GM12878 (cell line): ENCODE data around the gene TK2.

Source experiments
- ATF3 ChIP-seq: IDR thresholded peaks from 2 replicates; pipeline ENCODE4 v1.6.1; 2011; ENCODE audit warnings: low read depth, mild to moderate bottlenecking, low read length, moderate library complexity, borderline replicate concordance; ENCODE audit errors: extremely low read depth
- ESRRA ChIP-seq: IDR thresholded peaks from 2 replicates; pipeline ENCODE4 v1.6.1; 2012; ENCODE audit warnings: mild to moderate bottlenecking, low read length, improper control_type of control experiment
- EZH2 ChIP-seq: IDR thresholded peaks from 2 replicates; pipeline ENCODE4 v1.6.1; 2012; ENCODE audit warnings: low read depth, mild to moderate bottlenecking, control low read depth, inconsistent platforms, low read length, borderline replicate concordance; ENCODE audit not compliant: control insufficient read depth
- KDM1A ChIP-seq: fragments of 200-600 bp; sonication (generic); IDR thresholded peaks from 2 replicates; pipeline ENCODE4 v1.6.1; 2016; ENCODE audit warnings: borderline replicate concordance
- POLR2A ChIP-seq: IDR thresholded peaks from 2 replicates; pipeline ENCODE4 v1.6.1; 2011; ENCODE audit warnings: low read depth, mild to moderate bottlenecking, low read length
- RCOR1 ChIP-seq: conservative IDR thresholded peaks from 2 replicates; pipeline ENCODE4 v1.6.1; 2012; ENCODE audit warnings: low read depth, low read length, improper control_type of control experiment
- RFX5 ChIP-seq: IDR thresholded peaks from 2 replicates; pipeline ENCODE4 v1.6.1; 2011; ENCODE audit warnings: low read depth, low read length, improper control_type of control experiment
- SKIL ChIP-seq: fragments of 450-650 bp; IDR thresholded peaks from 2 replicates; pipeline ENCODE4 v1.6.1; 2017; ENCODE audit warnings: mild to moderate bottlenecking, low read depth, inconsistent platforms; ENCODE audit not compliant: poor library complexity, severe bottlenecking
- SMAD1 ChIP-seq: fragments of 450-650 bp; IDR thresholded peaks from 2 replicates; pipeline ENCODE4 v1.6.1; 2018; ENCODE audit warnings: mild to moderate bottlenecking, low read depth; ENCODE audit not compliant: partially characterized antibody
- ZNF217 ChIP-seq: fragments of 450-650 bp; IDR thresholded peaks from 2 replicates; pipeline ENCODE4 v1.6.1; 2017; ENCODE audit warnings: antibody characterized with exemption, mild to moderate bottlenecking
- TF ChIP-seq, protein P1 (sequence below), 3 experiments: IDR thresholded peaks in 2 of 3; conservative IDR thresholded peaks in 1 of 3; 2 replicates each; pipeline ENCODE4 v1.5.1; 2011; ENCODE audit warnings: low read depth in 3 of 3, low read length in 3 of 3, mild to moderate bottlenecking in 3 of 3, control low read depth in 2 of 3, moderate library complexity in 2 of 3, inconsistent platforms in 1 of 3, mixed read lengths in 1 of 3; ENCODE audit not compliant: control insufficient read depth in 2 of 3, insufficient read depth in 1 of 3; ENCODE audit errors: extremely low read depth in 1 of 3
- TF ChIP-seq, protein P2 (sequence below): IDR thresholded peaks from 2 replicates; pipeline ENCODE4 v1.6.1; 2011; ENCODE audit warnings: low read depth, low read length, improper control_type of control experiment, borderline replicate concordance
- TF ChIP-seq, protein P3 (sequence below): IDR thresholded peaks from 2 replicates; pipeline ENCODE4 v1.6.1; 2012; ENCODE audit warnings: mild to moderate bottlenecking, low read depth, low read length

DNA sequence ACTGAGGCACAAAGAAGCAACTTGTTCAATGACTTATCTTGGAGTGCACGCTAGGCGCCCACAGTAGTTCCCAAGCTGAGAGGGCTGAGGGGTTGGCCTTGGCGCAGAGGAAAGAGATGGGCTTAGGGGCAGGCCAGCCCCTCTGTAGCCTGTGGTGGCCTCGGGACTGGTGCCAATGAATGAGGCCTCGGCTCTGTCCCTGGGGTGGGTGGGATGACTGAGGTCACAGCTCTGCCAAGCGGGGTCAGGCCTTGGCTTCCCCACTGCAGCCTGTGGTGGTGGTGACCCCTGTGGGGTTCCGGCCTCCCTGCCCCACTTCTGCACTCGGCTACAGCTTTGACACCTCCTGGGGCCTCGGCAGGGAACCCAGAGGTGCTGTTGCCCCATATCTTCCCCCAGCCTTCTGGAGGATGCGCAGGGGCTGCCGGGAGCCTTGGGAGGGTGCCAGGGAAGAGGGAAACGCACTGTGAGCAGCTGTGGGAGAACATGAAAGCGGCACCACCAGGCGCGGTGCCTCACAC lies 76.8 kb downstream of the TK2 start:
- TF ChIP-seq SMAD1, result no peak
- TF ChIP-seq, protein P1, sequence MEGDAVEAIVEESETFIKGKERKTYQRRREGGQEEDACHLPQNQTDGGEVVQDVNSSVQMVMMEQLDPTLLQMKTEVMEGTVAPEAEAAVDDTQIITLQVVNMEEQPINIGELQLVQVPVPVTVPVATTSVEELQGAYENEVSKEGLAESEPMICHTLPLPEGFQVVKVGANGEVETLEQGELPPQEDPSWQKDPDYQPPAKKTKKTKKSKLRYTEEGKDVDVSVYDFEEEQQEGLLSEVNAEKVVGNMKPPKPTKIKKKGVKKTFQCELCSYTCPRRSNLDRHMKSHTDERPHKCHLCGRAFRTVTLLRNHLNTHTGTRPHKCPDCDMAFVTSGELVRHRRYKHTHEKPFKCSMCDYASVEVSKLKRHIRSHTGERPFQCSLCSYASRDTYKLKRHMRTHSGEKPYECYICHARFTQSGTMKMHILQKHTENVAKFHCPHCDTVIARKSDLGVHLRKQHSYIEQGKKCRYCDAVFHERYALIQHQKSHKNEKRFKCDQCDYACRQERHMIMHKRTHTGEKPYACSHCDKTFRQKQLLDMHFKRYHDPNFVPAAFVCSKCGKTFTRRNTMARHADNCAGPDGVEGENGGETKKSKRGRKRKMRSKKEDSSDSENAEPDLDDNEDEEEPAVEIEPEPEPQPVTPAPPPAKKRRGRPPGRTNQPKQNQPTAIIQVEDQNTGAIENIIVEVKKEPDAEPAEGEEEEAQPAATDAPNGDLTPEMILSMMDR (IDR thresholded peaks at IDR 0.05 in 2 of 3, conservative IDR thresholded peaks at IDR 0.05 in 1 of 3; ENCODE audit: control insufficient read depth in 2 of 3, extremely low read depth in 1 of 3, insufficient read depth in 1 of 3, low read depth in 3 of 3, low read length in 3 of 3), result no peak
- no peak for TF ChIP-seq RFX5
- TF ChIP-seq, protein P2, sequence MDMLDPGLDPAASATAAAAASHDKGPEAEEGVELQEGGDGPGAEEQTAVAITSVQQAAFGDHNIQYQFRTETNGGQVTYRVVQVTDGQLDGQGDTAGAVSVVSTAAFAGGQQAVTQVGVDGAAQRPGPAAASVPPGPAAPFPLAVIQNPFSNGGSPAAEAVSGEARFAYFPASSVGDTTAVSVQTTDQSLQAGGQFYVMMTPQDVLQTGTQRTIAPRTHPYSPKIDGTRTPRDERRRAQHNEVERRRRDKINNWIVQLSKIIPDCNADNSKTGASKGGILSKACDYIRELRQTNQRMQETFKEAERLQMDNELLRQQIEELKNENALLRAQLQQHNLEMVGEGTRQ, result no peak
- TF ChIP-seq POLR2A, result no peak
- TF ChIP-seq RCOR1, result no peak
- TF ChIP-seq EZH2, result no peak
- no peak for TF ChIP-seq SKIL
- no peak for TF ChIP-seq ZNF217
- no peak for TF ChIP-seq ATF3
- TF ChIP-seq ESRRA, result no peak
- TF ChIP-seq, protein P3, sequence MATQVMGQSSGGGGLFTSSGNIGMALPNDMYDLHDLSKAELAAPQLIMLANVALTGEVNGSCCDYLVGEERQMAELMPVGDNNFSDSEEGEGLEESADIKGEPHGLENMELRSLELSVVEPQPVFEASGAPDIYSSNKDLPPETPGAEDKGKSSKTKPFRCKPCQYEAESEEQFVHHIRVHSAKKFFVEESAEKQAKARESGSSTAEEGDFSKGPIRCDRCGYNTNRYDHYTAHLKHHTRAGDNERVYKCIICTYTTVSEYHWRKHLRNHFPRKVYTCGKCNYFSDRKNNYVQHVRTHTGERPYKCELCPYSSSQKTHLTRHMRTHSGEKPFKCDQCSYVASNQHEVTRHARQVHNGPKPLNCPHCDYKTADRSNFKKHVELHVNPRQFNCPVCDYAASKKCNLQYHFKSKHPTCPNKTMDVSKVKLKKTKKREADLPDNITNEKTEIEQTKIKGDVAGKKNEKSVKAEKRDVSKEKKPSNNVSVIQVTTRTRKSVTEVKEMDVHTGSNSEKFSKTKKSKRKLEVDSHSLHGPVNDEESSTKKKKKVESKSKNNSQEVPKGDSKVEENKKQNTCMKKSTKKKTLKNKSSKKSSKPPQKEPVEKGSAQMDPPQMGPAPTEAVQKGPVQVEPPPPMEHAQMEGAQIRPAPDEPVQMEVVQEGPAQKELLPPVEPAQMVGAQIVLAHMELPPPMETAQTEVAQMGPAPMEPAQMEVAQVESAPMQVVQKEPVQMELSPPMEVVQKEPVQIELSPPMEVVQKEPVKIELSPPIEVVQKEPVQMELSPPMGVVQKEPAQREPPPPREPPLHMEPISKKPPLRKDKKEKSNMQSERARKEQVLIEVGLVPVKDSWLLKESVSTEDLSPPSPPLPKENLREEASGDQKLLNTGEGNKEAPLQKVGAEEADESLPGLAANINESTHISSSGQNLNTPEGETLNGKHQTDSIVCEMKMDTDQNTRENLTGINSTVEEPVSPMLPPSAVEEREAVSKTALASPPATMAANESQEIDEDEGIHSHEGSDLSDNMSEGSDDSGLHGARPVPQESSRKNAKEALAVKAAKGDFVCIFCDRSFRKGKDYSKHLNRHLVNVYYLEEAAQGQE, result no peak
- TF ChIP-seq KDM1A, result no peak
